A549 (cell line): ENCODE data around the gene REPS2. TPM values are rescaled to one million over a fixed set of nuclear protein-coding genes. Genes with fewer than 3 reads are reported as not detected.

Experiments used
- ATAC-seq, 2 experiments: fragments of 200-7000 bp in 1 of 2; fragments of >200 bp in 1 of 2; cut with Nextera tagmentation in 1 of 2; cut with Tn5 transposase in 1 of 2; 3 replicates each; pipeline versions ENCODE4 v1.8.0 to v1.9.1; 2018 to 2020; ENCODE audit warnings: mild to moderate bottlenecking in 1 of 2, moderate library complexity in 1 of 2
- CTCF ChIA-PET: fragments of 300-600 bp; sonication (Branson Sonifier 250); formaldehyde crosslinking; extraction: SDS; loops from one replicate; lab custom pipeline; 2021; ENCODE audit warnings: antibody characterized with exemption, inconsistent platforms; lab: Yijun Ruan, JAX
- POLR2A ChIA-PET: fragments of 350-600 bp; formaldehyde crosslinking; extraction: SDS; loops from one replicate; lab custom pipeline; 2021; ENCODE audit warnings: antibody characterized with exemption, inconsistent platforms; lab: Yijun Ruan, JAX
- DNase-seq, 2 experiments: peaks; one replicate each; pipeline versions ENCODE4 v3.0.0 to v3.0.0-alpha.2; 2011 to 2016; ENCODE audit warnings: low read depth in 1 of 2, low spot score in 1 of 2
- FAIRE-seq: peaks from 2 replicates; lab custom pipeline; 2011; peaks lifted over from hg19 to GRCh38; lab: Jason Lieb, UNC
- H3K27ac ChIP-seq, 2 experiments: fragments of >200 bp; sonication (Bioruptor Twin); formaldehyde crosslinking; 3 replicates each; pipeline ENCODE4 v1.5.1; 2016 to 2017
- H3K4me1 ChIP-seq: fragments of >200 bp; sonication (Bioruptor Twin); formaldehyde crosslinking; 3 replicates; pipeline ENCODE4 v1.6.1; 2016
- H3K4me2 ChIP-seq: fragments of >200 bp; sonication (Bioruptor Twin); formaldehyde crosslinking; 3 replicates; pipeline ENCODE4 v1.6.1; 2016
- H3K4me3 ChIP-seq: fragments of >200 bp; sonication (Bioruptor Twin); formaldehyde crosslinking; 3 replicates; pipeline ENCODE4 v1.5.1; 2016
- H3K9me3 ChIP-seq: fragments of >200 bp; sonication (Bioruptor Twin); formaldehyde crosslinking; 3 replicates; pipeline ENCODE4 v1.6.1; 2016
- ATOH8 ChIP-seq: fragments of 250-450 bp; sonication (Bioruptor Pico); IDR thresholded peaks from 2 replicates; pipeline ENCODE4 v1.5.0; 2020; ENCODE audit warnings: low read depth, mild to moderate bottlenecking, moderate library complexity
- BHLHE40 ChIP-seq: IDR thresholded peaks from 2 replicates; pipeline ENCODE4 v1.6.1; 2012; ENCODE audit warnings: low read depth, low read length, inconsistent platforms
- CTCF ChIP-seq: fragments of >200 bp; sonication (Bioruptor Twin); formaldehyde crosslinking; IDR thresholded peaks from 3 replicates; pipeline ENCODE4 v1.5.1; 2016
- EHMT2 ChIP-seq: fragments of 200-600 bp; sonication (generic); IDR thresholded peaks from 2 replicates; pipeline ENCODE4 v1.6.1; 2016; ENCODE audit warnings: antibody characterized with exemption, low read depth, mild to moderate bottlenecking, moderate library complexity
- EP300 ChIP-seq, 2 experiments: fragments of >200 bp; sonication (Bioruptor Twin); formaldehyde crosslinking; IDR thresholded peaks; 2 replicates in 1 of 2; 3 replicates in 1 of 2; pipeline ENCODE4 v1.6.1; 2016 to 2017
- HDAC2 ChIP-seq: fragments of 200-600 bp; sonication (generic); IDR thresholded peaks from 2 replicates; pipeline ENCODE4 v1.6.1; 2016
- HMGXB4 ChIP-seq: fragments of 250-450 bp; sonication (Bioruptor Pico); IDR thresholded peaks from 2 replicates; pipeline ENCODE4 v1.5.0; 2021; ENCODE audit warnings: mild to moderate bottlenecking, moderate library complexity, borderline replicate concordance
- HOXA7 ChIP-seq: fragments of 250-450 bp; sonication (Bioruptor Pico); IDR thresholded peaks from 2 replicates; pipeline ENCODE4 v1.5.0; 2020; ENCODE audit warnings: mild to moderate bottlenecking, moderate library complexity
- HOXB5 ChIP-seq: fragments of 250-450 bp; sonication (Bioruptor Pico); IDR thresholded peaks from 2 replicates; pipeline ENCODE4 v1.5.0; 2020; ENCODE audit warnings: mild to moderate bottlenecking, moderate library complexity
- KDM1A ChIP-seq: fragments of 200-600 bp; sonication (generic); IDR thresholded peaks from 2 replicates; pipeline ENCODE4 v1.6.1; 2016; ENCODE audit warnings: low read depth, mild to moderate bottlenecking
- MAFK ChIP-seq: fragments of 450-650 bp; IDR thresholded peaks from 2 replicates; pipeline ENCODE4 v1.6.1; 2014; ENCODE audit not compliant: partially characterized antibody
- POLR2AphosphoS2 ChIP-seq: conservative IDR thresholded peaks from 2 replicates; pipeline ENCODE4 v1.6.1; 2012; ENCODE audit warnings: low read length, improper control_type of control experiment, inconsistent platforms
- RAD21 ChIP-seq, 2 experiments: fragments of >200 bp in 1 of 2; sonication (Bioruptor Twin) in 1 of 2; formaldehyde crosslinking in 1 of 2; IDR thresholded peaks in 1 of 2; conservative IDR thresholded peaks in 1 of 2; 2 replicates in 1 of 2; 3 replicates in 1 of 2; pipeline ENCODE4 v1.6.1; 2012 to 2018; ENCODE audit warnings: inconsistent platforms in 1 of 2
- TFCP2L1 ChIP-seq: fragments of 250-450 bp; sonication (Bioruptor Pico); IDR thresholded peaks from 2 replicates; pipeline ENCODE4 v1.5.0; 2021; ENCODE audit warnings: mild to moderate bottlenecking
- WGBS: methylation state at CpG from one replicate; pipeline ENCODE4 v1.1.6; 2017; ENCODE audit errors: missing lambda C conversion rate; 5-methylcytosine and 5-hydroxymethylcytosine counted together
- polyA plus RNA-seq, 4 experiments: library from polyadenylated mRNA; depleted of rRNA in 3 of 4; stranded (reverse); fragments of >200 nt; fragmentation: RNase III in 1 of 4; extraction: RNeasy Plus Mini Kit Qiagen cat#74134 plus additional on column Dnase treatment in 1 of 4; gene quantifications; 2 replicates in 3 of 4; 3 replicates in 1 of 4; pipeline ENCODE4 v1.2.3, GENCODE V29; 2011 to 2017

REPS2 gene
- polyA plus RNA-seq, 2 of the 4 experiments (the other 2 are of a cell fraction): 0.17 to 0.76 TPM

GRCh38 chrX:16992445-16992844, 46.0 kb downstream of the REPS2 start:
- FAIRE-seq (no peak), DNase-seq (no peak), ATAC-seq (no peak)
- TF ChIP-seq ATOH8 (CRISPR knock-in tag) (no peak), MAFK (no peak), HOXA7 (no peak)
- Histone ChIP-seq H3K9me3 (0 out of 3 replicates have a peak, but pooled peaks cover 4% of the 10 kb centered on the region), H3K4me1 (no peaks in the 10 kb centered on the region), H3K4me2 (no peak overlapping the region), H3K27ac (no peak overlapping the region), H3K4me3 (no peak overlapping the region)
- ChIA-PET CTCF (interaction anchor here (1.0 kb wide), 1 partner anchor 11 kb away, joined by 3 read pairs; no protein-coding TSS in a partner anchor), POLR2A (no interaction called here)
- 21% methylated on average over 3 of the region's 3 CpGs for WGBS

GRCh38 chrX:16992951-16993350, 46.5 kb downstream of the REPS2 start:
- Histone ChIP-seq H3K27ac (no peak overlapping the region), H3K4me1 (no peaks in the 10 kb centered on the region), H3K4me3 (no peak overlapping the region), H3K4me2 (no peak overlapping the region), H3K9me3 (0 out of 3 replicates have a peak, but pooled peaks cover 2% of the 10 kb centered on the region)
- ATAC-seq (no peak), FAIRE-seq (peak; percentile 36), DNase-seq (no peak)
- 30% methylated on average over 2 of the region's 2 CpGs for WGBS
- ChIA-PET CTCF (interaction anchor here (1.0 to 1.1 kb wide), 2 partner anchors 10 to 31 kb away, joined by 3 to 4 read pairs; no protein-coding TSS in a partner anchor), POLR2A (no interaction called here)
- TF ChIP-seq KDM1A: no peak
- TF ChIP-seq HDAC2: no peak

- ATAC-seq (peak in 1 of 2 experiments; percentile 46; a peak in 1 of 6 replicates), FAIRE-seq (no peak), DNase-seq (peak in 1 of 2 experiments; percentile 6)
- 22% methylated on average over 4 of the region's 4 CpGs for WGBS
- no peak overlapping the region for H3K4me3 ChIP-seq
- H3K9me3 ChIP-seq: no peaks in the 10 kb centered on the region
- no peak overlapping the region for H3K27ac ChIP-seq
- no peak overlapping the region for H3K4me2 ChIP-seq
- TF ChIP-seq CTCF: no peak
- peak in 1 of 2 experiments; percentile 5; a peak in 1 of 5 replicates for TF ChIP-seq RAD21 (conservative IDR thresholded peaks at IDR 0.05 in 1 of 2, IDR thresholded peaks at IDR 0.05 in 1 of 2)
- no peaks in the 10 kb centered on the region for H3K4me1 ChIP-seq
- CTCF ChIA-PET: interaction anchor here (1.1 to 1.6 kb wide), 2 partner anchors 31 to 53 kb away, joined by 4 read pairs; no protein-coding TSS in a partner anchor
- POLR2A ChIA-PET: no interaction called here
Measured at GRCh38 chrX:16993791-16994318, 47.4 kb downstream of the REPS2 start.

GRCh38 chrX:16994736-16995135, 48.3 kb downstream of the REPS2 start:
- TF ChIP-seq POLR2AphosphoS2 (no peak), HMGXB4 (CRISPR knock-in tag) (no peak), EHMT2 (no peak), EP300 (IDR thresholded peaks at IDR 0.05) (no peak), HOXB5 (CRISPR knock-in tag) (no peak), ATOH8 (CRISPR knock-in tag) (no peak), TFCP2L1 (CRISPR knock-in tag) (no peak), BHLHE40 (no peak)
- TF ChIP-seq, all 56 proteins: peak for 0
- 50% methylated on average over 2 of the region's 2 CpGs for WGBS
- FAIRE-seq: no peak
- H3K27ac ChIP-seq: no peak overlapping the region
- no peak for ATAC-seq
- DNase-seq: no peak
- H3K4me2 ChIP-seq: no peak overlapping the region
- H3K4me1 ChIP-seq: no peaks in the 10 kb centered on the region
- CTCF ChIA-PET: interaction anchor here (1.6 kb wide), 1 partner anchor 52 kb away, joined by 4 read pairs; no protein-coding TSS in a partner anchor
- POLR2A ChIA-PET: no interaction called here
- H3K9me3 ChIP-seq: no peaks in the 10 kb centered on the region
- H3K4me3 ChIP-seq: no peak overlapping the region
